IPS-18c (cell line): Measurements from ENCODE around the gene SAMD13.

ENCODE experiments used
- H3K4me3 ChIP-seq: 2 replicates; pipeline ENCODE4 v1.7.0; 2013; ENCODE audit warnings: low read depth, mild to moderate bottlenecking, low read length, moderate library complexity; ENCODE audit not compliant: insufficient read depth
- H3K9me3 ChIP-seq: one replicate; pipeline ENCODE4 v1.6.1; 2013; ENCODE audit warnings: mild to moderate bottlenecking, low read length, moderate library complexity; ENCODE audit not compliant: control insufficient read depth, insufficient read depth

Gene SAMD13

DNA sequence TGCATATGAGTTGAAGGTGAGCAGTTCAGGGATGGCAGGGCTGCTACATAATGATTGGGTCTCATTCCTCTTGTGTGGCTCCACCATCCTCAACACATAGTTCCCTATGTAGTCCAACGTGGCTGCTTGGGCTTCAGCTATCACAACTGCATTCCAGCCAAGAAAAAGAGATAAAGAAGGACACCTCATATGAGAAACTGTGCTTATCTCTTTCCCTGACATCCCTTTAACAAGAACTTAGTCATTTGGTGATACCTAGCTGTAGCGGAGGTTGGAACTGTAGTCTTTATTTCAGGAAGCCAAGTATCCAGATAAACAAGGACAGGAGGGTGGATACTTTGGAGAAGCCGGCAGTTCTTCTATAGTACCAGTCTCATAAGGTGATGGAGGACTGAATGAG lies 54.0 kb downstream of the SAMD13 start:
- H3K4me3 ChIP-seq: no peak overlapping the region
- peaks cover 2% of the 10 kb centered on the region for H3K9me3 ChIP-seq

DNA sequence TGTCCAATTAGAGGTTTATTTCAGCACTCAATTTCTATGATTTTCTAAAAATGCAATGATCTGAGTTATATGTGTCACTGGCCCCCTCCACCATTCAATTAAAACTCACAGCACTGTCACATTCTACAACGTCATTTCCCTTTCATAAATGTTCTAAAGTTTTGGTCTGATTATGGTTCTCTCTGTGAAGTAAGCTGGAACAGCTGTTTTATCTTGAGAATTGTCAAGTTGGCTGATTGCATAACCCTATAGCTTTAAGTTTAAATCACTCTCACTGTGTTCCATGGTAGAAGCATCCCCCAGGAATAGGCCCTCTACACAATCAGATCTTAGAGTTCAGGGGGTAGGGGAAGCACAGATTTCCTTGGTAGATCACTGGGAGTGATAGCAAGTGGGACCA lies 55.4 kb downstream of the SAMD13 start:
- H3K4me3 ChIP-seq: no peak overlapping the region
- peaks cover 2% of the 10 kb centered on the region for H3K9me3 ChIP-seq

DNA sequence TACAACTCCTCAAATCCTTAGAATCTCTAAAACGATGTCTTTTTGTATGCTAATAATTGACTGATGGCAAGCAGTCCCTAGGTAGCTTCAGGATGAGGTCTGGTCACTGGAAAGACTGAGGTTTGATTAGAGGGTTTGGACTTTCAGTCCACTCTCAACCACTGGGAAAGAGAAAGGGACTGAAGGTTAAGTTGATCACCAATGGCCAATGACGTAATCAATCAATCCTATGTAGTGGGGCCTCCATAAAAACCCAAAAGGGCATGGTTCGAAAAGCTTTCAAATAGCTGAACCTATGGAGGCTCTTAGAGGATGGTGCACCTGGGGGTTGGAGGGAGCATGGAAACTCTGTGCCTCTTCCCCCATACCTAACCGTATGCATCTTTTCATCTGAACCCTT lies 57.2 kb downstream of the SAMD13 start:
- peaks cover 2% of the 10 kb centered on the region for H3K9me3 ChIP-seq
- no peak overlapping the region for H3K4me3 ChIP-seq

- no peak overlapping the region for H3K4me3 ChIP-seq
- peaks cover 2% of the 10 kb centered on the region for H3K9me3 ChIP-seq
Measured at GRCh38 chr1:84360316-84360715, 58.8 kb downstream of the SAMD13 start.

DNA sequence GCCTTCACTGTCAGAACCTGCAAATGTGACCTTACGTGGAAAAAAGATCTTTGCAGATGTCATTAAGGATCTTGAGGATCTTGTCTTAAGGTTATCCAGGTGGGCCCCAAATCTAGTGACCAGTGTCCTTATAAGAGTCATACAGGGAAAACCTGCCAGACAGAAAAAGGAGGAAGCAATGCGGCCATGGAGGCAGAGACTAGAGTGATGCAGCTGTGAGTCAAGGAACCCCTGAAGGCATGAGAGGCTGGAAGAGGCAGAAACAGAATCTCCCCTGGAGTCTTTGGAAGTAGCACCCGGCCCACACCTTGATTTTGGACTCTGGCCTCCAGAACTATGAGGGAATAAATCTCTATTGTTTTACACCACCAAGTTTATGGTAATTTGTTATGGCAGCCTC lies 60.3 kb downstream of the SAMD13 start:
- Histone ChIP-seq H3K4me3 (no peak overlapping the region), H3K9me3 (no peaks in the 10 kb centered on the region)

- Histone ChIP-seq H3K9me3 (no peaks in the 10 kb centered on the region), H3K4me3 (no peak overlapping the region)
Measured at GRCh38 chr1:84363019-84363418, 61.5 kb downstream of the SAMD13 start.

GRCh38 chr1:84363622-84364021 lies 62.1 kb downstream of the SAMD13 start:
- no peak overlapping the region for H3K4me3 ChIP-seq
- no peaks in the 10 kb centered on the region for H3K9me3 ChIP-seq

DNA sequence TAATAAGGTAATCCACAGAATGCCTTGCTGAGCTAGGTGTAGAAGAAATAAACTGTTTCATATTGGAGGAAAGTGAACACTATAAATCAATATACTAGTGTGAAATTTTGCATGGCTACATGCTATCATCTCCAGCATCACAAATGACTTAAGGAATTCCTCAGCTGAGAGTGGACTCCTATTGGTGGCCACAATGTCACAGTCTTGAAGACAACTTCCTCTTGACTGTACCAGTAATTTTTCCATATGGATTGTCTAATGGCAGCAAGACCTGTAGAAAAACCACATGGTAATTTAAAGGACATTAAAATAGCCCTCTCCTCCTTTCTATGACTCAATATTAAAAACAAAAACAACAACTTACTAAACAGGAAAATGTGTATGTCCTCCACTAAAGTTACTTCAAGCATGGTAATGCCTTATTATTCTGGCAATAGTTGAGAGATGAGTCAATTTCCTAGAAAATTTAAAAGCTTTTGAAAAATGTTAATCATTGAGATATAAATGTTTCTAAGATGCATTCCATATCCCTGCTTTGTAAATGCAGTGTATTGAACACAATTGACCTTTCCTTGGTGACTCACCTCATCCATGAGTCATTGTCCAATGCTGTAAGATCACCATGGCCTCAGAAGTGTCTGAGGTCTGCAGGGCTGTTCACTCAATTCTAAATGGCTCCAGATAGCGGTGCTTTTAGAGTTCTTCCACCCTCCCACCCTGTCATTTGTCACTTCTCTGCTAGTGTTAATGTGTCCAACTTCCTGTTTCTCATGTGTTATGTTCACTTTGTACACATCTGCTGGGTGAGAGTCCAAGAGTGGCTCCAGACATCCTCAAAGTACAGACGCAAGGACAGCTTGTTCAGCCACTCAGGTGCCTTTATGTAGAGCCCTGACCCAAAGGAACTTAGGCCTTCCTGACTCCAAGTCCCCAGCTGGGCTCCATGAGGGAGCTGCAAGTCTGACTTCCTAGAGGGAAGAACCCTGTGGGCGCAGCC lies 64.0 kb downstream of the SAMD13 start:
- Histone ChIP-seq H3K4me3 (no peak overlapping the region), H3K9me3 (no peaks in the 10 kb centered on the region)

- Histone ChIP-seq H3K4me3 (no peak overlapping the region), H3K9me3 (no peaks in the 10 kb centered on the region)
Measured at GRCh38 chr1:84366786-84367185, 65.3 kb downstream of the SAMD13 start.

DNA sequence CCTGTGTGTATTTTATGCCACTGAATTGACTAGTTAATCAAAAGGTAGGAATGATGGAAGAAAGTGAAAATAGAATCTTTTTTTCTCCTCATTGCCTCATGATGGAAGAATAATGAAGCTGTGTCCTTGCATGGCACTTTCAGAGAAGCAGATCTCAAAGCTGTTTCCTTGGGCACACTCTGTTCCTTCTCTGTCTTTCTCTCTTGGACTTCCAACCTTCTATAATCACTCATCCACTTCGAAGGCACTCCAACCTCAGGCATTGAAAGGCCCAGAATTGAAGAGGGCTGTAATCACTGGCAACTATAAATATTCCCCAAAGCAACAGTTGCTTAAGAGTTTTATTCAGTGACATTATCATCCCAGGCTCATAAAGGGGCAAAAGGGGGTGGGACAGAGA lies 65.7 kb downstream of the SAMD13 start:
- H3K4me3 ChIP-seq: no peak overlapping the region
- no peaks in the 10 kb centered on the region for H3K9me3 ChIP-seq

DNA sequence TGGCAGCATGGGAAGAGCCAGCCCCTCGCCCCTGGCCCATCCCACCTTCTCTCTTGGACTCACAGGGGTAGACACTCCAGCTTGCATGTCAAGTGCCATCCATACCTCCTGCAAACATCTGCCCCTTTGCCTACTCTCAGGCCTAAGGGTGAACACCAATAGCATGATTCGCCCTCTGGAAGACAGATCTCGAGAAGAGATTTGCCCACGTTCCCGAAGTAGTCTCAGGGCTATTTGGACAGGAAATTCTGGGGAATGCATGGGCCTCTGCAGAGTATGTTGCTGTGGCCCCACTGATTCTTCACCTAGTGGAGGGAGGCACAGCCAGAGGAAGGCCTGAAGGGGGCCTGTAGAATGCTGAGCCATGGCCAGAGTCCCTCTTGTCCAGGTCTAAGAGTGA lies 66.9 kb downstream of the SAMD13 start:
- Histone ChIP-seq H3K4me3 (no peak overlapping the region), H3K9me3 (no peaks in the 10 kb centered on the region)

GRCh38 chr1:84370266-84370665 lies 68.8 kb downstream of the SAMD13 start:
- H3K9me3 ChIP-seq: no peaks in the 10 kb centered on the region
- H3K4me3 ChIP-seq: no peak overlapping the region

- Histone ChIP-seq H3K9me3 (no peaks in the 10 kb centered on the region), H3K4me3 (no peak overlapping the region)
Measured at GRCh38 chr1:84370831-84371394, 69.4 kb downstream of the SAMD13 start.

DNA sequence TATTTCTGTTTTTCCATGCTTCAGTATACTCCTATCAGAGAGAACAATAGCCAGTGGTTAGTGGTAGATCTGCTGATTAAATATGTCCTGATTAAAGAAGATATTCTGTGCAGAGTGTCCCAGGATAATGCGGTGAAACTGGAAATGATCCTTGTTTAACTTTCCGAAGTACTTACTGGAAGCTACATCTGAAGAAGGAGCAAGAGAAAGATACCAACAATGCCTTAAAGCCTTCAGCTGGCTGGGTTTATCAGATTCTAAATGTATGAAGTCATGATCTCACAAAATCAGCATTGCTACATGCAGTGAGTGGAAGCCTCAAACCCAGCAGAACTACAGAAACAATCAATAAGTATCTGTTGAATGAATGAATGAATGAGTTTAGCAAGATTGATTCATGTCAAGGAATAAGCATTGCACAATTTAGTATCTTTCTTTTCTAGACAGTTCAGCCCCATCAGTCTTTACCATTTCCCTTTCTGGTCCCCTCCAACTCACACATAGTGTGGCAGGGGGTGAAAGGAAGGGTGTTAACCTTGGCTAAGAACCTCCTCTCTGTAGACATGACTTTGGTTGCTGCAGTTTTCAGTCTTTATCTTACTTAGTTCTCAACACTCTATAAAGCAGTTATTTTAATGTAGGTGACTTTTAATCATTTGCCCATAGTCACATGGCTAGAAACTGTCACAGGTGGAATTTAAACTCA lies 72.1 kb downstream of the SAMD13 start:
- H3K9me3 ChIP-seq: no peaks in the 10 kb centered on the region
- no peak overlapping the region for H3K4me3 ChIP-seq

DNA sequence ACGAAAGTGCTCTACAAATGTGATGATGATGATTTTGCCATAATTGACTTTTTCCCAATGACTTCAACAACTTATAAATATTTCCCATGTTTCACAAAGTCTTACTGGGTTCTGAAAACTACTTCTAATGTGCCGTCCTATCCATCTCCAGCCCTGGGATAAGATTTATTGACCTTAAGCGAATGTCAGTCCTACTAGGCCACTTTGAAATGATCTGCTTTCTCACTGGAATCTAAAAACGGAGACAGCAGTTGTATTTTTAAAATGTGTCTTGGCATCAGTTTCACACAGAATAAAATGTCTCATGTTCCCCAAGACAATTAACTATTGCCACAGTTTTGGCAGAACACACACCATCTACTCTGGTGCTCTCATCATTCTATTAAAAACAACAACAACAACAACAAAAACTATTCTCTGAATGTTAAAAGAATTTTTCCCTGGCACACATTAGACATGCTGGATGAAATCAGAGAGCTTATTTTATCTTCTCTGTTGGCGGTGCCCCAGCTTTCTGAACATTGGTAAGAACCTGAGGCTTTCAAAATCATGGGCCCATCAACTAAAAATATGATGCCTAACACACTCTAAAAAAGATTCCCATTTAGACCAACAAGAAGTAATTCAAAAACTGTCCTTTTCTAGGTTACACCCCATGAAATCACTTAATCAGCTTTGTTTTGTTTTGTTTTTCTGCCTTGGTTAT lies 73.6 kb downstream of the SAMD13 start:
- no peak overlapping the region for H3K4me3 ChIP-seq
- no peaks in the 10 kb centered on the region for H3K9me3 ChIP-seq

GRCh38 chr1:84376000-84376910 lies 74.7 kb downstream of the SAMD13 start:
- Histone ChIP-seq H3K9me3 (no peaks in the 10 kb centered on the region), H3K4me3 (no peak overlapping the region)
